Fibroblast of skin of left biceps (primary cell): ENCODE results near the gene PRR22.
"Not testable (repeated sequence)": the region's sequence is repeated elsewhere in the genome, so short reads cannot be mapped to it uniquely, and the experiment has no call there.

ENCODE experiments used
- DNase-seq, 2 experiments: peaks; one replicate each; pipeline ENCODE4 v3.0.0-alpha.2; 2013; ENCODE audit warnings: low read depth in 2 of 2

The PRR22 gene

DNA sequence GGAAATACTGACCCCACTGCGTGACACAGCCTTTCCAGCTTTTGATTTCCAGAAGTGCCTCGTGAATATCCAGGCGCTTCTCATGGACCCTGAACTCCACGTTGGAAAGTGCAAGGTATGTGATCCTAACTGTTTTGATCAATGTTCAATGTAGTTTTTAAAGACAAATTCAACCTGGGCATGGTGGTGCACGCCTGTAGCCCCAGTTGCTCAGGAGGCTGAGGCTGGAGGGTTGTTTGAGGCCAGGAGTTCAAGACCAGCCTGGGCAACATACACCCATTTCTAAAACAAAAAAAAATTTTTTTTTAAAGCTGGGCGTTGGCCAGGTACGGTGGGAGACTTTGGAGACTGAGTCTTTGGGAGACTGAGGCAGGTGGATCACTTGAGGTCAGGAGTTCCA lies 32.8 kb downstream of the PRR22 start:
- no peak for DNase-seq

DNA sequence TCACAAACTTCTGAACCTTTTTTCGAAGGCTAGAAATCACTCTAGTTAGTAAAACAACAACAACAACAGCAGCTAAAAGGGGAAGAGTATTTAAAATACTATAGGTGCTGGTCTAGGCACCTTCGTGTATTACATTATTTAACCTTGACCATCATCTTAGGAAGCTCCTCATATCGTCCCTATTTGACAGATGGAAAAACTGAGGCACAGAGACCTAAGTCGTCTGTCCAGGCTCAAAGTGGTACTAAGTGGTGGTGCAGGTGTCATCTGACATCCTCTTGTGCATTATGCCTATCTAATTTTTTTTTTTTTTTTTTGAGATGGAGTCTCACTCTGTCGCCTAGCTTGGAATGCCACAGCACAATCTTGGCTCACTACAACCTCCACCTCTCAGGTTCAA lies 35.0 kb downstream of the PRR22 start:
- no peak for DNase-seq

DNA sequence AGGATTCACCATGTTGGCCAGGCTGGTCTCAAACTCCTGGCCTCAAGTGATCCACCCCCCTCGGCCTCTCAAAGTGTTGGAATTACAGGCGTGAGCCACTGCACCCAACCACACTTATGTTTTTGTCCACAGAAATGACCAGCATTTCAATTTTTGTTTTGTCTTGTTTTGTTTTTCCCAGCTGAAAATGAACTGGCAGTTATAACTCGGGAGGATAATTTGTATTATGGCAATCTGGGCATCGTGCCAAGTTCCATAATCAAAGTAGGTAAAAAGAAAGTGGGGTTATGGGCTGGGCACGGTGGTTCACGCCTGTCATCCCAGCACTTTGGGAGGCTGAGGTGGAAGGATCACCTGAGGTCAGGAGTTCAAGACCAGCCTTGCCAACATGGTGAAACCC lies 35.6 kb downstream of the PRR22 start:
- DNase-seq, result not testable (repeated sequence)

DNA sequence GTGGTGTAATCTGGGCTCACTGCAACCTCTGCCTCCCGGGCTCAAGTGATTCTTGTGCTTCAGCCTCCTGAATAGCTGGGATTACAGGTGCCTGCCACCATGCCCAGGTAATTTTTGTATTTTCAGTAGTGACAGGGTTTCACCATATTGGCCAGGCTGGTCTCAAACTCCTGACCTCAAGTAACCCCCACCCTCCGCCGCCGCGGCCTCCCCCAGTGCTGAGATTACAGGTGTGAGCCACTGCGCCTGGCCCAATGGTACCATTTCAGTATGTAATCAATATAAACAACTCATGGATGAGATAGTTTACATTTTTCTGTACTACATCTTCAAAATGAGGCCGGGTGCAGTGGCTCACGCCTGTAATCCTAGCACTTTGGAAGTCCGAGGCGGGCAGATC lies 39.5 kb downstream of the PRR22 start:
- DNase-seq, result not testable (repeated sequence)

DNA sequence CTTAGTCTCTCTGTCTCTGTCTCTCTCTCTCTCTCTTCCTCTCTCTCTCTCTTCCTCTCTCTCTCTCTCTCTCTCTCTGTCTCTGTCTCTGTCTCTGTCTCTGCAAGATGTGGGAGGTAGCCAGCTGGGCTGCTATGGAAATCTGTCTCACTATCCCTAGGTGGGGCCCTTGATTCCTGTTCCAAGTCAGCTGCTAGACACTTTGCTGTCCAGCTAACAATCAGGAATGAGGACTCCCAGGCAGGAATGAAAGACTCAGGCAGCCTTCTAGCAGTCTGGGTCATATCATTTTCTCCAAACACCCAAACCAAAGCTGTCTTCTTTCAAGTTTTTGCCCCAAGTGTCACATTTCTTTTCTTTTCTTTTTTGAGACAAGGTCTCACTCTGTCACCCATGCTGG lies 40.9 kb downstream of the PRR22 start:
- DNase-seq, result no peak

GRCh38 chr19:5742051-5742450 lies 42.5 kb downstream of the PRR22 start:
- DNase-seq, result no peak

GRCh38 chr19:5738423-5738822 lies 46.1 kb downstream of the PRR22 start:
- no peak for DNase-seq

DNA sequence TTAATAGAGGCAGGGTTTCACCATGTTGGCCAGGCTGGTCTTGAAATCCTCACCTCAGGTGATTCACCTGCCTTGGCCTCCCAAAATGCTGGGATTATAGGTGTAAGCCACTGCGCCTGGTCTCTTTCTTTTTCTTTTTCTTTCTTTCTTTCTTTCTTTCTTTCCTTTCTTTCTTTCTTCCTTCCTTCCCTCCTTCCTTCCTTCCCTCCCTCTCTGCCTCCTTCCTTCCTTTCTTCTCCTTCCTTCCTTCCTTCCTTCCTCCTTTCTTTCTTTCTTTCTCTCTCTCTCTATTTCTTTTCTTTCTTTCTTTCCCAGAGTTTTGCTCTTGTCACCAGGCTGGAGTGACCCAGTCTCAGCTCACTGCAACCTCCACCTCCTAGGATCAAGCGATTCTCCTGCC lies 51.4 kb downstream of the PRR22 start:
- DNase-seq, result not testable (repeated sequence)
